Measurements from ENCODE around the gene AMMECR1.

DNA sequence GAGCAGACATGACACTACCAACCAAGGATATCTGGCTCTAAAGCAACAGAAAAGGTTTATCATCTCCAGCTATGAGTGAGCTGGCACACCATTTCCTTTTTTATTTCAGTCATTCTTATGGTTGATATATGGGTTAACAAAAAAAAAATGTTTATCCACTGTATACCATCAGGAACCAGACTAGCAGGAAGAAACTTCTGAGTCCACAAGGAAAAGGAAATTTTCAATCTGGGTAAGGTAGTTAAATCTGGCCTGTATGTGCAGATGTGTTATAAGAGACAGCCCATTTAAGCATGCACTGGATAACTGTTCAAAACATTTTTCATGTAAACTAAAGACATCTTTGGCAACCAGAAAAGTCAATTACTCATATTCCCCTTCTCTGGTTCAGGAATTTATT, 35.0 kb downstream of the AMMECR1 start:
- TF ChIP-seq, protein P1, sequence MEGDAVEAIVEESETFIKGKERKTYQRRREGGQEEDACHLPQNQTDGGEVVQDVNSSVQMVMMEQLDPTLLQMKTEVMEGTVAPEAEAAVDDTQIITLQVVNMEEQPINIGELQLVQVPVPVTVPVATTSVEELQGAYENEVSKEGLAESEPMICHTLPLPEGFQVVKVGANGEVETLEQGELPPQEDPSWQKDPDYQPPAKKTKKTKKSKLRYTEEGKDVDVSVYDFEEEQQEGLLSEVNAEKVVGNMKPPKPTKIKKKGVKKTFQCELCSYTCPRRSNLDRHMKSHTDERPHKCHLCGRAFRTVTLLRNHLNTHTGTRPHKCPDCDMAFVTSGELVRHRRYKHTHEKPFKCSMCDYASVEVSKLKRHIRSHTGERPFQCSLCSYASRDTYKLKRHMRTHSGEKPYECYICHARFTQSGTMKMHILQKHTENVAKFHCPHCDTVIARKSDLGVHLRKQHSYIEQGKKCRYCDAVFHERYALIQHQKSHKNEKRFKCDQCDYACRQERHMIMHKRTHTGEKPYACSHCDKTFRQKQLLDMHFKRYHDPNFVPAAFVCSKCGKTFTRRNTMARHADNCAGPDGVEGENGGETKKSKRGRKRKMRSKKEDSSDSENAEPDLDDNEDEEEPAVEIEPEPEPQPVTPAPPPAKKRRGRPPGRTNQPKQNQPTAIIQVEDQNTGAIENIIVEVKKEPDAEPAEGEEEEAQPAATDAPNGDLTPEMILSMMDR (conservative IDR thresholded peaks at IDR 0.05 in 1 of 2, IDR thresholded peaks at IDR 0.05 in 1 of 2; ENCODE audit: extremely low read depth in 1 of 2, insufficient read depth in 1 of 2, low read depth in 1 of 2, low read length in 2 of 2): no peak
- no peak for TF ChIP-seq EZH2 (IDR thresholded peaks at IDR 0.05; ENCODE audit: borderline replicate concordance, low read length)
